GM21423 (cell line): ENCODE results near the gene ARHGEF17.

Experiments used
- ATAC-seq: cut with Tn5 transposase; IDR thresholded peaks from one replicate; pipeline ENCODE4 v1.9.1; 2021; ENCODE audit warnings: mild to moderate bottlenecking, moderate library complexity; ENCODE audit not compliant: unreplicated experiment

ARHGEF17 gene

DNA sequence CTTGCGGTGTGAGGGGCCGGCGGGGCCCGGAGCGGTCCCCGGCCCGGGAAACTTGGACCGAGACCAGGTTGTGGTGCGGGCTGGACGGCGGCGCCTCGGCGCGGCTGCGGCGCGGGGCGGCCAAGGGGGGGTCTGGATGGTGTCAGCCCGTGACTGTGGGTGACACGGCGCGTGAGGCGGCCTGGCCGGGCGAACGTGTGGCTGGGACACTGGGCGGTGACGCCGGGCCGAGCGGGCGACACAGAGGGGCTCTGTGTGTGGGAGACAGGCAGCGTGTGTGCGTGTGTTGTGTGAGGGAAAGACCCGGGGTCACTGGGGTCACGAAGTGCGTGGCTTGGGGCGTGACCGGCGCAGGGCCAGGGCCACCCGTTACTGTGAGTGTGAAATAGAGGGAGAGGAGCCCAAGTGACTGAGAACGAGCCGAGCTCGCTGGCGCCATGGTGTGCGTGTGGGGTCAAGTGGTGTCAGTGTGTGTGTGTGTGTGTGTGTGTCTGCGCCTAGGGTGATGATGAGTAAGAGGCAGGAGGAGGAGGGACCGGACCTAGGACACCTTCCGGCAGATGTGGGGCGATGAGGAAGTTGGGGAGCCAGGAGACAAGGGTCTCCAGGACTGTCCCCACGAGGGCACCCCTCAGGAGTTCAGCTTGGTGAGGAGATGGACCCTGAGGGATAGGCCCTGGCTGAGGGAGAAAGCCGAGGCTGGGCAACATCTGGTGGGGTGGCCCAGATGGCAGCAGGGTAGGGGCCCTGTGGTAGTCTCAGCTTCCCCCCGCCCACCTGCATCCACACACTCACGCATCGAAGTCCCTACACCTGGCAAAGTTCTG, 68.9 kb downstream of the ARHGEF17 start:
- peak; percentile 19 for ATAC-seq

DNA sequence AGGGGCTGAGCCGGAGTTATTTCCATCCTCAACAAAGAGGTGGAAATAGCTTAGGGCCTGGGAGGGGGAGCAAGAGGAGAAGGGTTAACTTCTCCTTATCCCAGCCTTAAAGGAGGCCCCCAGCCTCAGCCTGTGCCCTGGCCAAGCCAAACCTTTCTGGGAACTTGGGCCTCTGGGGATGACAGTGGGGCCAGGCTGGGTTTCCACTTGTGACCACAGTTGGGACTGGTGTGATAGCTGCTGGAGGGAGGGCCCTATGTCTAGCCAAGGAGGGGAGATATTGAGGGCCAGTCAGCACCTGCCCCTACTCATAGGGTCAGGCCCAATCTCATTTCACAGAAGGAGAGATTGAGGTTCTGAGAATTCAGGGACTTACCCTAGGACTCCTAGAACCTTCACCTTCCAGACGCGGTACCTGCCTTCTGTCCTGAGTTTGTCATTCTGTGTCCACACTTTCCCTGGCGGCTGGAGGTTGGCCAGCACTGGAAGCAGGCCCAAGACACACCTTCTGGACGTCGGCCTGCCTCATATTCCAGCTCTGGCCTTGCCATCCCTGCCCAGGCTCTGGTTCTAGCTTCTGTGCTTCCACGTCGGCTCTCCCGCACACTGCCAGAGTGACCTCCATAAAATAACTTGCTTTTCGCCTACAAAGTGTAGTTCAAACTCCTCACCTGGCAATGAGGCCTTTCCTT, 71.3 kb downstream of the ARHGEF17 start:
- no peak for ATAC-seq

DNA sequence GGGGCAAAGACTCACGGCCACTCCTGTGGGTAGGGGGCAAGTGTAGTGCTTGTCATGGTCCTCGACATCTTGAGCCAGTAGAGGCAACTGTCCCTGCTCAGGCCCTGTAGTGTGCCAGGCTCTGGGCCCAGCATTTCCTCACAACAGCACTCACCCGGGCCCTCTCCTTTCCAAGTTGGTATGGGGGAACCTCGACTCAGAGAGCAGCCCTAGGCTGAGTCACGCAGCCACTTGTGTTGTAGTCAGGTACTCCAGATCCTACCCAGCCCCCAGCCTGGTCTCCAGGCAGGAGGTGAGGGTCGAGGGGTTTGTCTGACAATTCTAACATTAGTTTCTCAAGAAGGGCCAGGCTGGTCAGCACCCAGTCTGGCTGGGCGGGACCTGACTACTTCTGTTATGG, 72.3 kb downstream of the ARHGEF17 start:
- no peak for ATAC-seq

DNA sequence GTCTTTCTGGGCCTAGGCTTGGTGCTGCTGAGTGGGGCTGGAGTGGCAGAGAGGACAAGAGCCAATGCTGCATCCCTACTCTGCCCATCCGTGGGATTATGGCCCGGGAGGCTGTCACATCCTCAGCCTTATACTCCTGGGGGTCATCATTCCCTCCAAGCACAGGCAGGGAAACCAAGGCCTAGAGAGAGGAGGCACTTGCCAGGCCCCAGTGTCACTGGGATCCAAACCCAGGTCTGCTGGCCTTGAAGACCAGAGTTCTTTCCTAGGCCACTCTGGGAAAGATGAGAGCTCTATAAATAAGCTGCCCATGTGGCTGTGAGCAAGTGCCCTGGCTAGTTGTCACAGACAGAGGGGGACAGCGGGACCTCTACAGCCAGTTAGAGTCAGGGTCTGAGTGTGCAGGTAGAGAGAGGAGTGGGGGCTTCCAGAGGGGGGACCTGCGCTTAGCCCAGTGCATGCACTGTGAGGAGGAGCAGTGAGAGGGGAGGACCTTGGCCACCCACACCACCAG, 72.9 kb downstream of the ARHGEF17 start:
- no peak for ATAC-seq

DNA sequence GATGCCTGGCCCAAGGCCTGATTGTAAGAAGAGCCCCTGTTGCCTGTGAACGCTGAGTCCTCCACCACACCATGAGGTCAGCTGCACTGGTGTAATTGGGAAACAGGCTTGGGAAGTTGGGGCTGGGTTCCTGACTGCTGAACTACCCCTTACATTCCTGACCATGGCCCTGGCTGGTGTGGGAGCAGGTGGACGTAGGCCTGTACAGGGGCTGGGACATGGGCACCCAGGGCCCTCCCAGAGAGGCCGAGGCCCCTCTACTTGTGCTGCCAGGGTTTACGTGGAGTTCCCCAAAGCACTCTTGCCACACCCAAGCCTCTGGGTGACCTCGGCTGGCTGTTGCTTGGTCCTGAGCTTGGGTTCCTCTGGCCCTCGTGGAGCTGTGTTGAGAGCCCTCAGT, 73.5 kb downstream of the ARHGEF17 start:
- no peak for ATAC-seq

DNA sequence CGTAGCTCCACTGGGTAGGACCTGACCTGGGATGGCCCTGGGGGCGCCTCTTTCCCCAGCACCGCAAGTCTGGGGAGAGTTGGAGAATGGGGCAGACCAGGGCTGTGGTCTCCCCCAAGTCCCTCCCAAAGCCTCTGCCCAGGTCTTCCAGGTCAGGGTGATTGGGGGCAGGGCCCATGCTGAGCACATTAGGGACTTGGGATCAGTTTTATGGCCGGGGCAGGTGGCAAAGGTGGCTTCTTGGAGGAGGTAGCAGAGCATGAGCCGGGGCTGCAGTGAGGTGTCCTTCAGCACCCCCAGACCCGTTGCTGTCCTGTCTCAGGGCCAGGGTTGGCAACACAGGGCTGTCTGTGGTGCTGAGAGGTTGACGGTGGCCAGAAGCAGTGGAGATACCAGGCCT, 74.1 kb downstream of the ARHGEF17 start:
- ATAC-seq, result no peak

DNA sequence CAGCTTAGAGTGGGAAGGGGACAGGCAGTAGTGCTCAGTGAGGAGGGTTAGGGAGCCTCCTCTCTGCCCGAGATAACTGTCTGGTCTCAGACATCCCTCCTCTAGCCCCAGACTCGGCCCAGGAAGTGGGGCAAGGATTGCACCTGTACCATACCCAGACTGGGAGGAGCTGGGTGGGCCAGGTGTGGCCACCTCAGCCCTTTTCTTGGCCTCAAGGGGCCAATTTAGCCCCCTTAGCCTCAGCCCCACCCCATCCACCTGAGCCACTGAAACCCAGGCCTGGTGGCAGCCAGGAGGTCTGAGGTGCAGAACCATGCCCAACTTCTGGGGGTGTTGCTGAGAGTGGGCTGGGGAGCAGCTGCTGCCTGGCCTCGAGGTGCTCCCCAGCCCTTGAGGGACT, 74.7 kb downstream of the ARHGEF17 start:
- no peak for ATAC-seq

DNA sequence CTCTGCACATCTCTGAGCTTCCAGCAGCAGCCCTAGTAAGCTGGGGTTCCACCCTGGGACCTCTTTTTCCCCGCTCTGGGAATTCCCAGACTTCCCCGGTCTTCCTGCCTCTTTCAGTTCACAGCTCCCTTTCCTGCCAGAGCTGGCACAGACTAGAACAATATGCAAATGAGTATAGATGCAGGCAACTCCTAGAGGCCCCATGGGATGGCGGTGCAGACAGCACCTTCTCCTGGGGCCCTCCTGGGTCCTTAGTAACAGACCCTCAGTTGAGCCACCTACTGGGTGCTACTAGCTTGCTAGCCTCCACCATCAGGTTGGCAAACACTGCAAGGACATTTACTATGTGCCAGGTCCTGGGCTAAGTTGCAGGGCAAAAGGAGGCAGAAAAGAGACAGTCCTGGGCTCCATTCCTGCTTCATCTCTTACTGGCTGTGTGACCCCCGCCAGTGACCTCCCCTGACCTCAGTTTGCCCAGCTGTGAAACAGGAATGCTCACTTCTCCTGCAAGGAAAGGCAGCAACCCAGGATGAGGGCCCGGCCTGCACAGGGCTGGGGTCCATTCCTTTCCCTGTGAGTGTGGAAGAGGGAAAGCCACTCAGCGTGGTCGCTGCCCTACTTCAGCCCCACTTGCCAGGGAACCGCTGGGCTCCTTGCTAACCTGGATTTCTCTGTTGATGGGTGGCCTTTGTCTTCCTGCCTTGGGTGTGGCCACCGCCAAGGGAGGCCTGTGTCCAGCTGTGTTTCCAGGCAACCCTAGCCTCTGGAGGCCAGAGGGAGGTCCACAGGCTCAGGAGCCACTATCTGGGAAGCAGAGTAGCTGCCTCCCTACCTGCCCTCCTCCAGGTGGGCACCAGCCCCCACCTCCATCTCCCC, 75.4 kb downstream of the ARHGEF17 start:
- ATAC-seq, result no peak

DNA sequence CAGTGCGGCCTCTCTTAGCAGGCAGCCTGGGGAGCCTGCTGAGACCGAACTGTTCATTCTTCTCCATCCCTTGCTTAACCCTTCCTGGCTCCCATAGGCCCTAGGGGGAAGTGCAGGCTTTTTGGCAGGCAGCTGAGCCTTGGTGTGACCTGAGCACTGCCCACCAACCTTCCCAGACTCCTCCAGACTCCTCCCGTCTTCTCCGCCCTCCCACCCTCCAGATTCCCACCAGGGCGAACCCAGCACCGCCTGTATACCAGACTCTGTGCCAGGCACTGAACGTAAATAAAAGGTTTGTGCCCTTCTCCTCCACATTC, 76.0 kb downstream of the ARHGEF17 start:
- ATAC-seq, result no peak

DNA sequence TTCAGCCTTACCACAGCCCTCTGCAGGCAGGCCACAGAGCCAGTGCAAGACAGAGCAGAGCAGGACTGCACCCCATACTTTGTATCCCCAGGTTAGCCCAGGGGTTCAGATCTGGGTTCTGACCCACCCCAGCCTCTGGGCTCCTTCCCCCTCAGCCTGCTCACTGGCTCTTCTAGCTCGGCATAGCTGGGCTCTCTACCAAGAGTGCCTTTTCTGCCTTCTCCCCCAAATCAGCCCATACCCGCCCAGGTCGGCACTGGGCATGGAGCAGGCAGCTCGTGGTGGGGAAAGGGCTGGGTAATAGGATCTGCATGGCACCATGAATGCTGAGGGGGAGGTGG, 76.4 kb downstream of the ARHGEF17 start:
- peak; percentile 2 for ATAC-seq

DNA sequence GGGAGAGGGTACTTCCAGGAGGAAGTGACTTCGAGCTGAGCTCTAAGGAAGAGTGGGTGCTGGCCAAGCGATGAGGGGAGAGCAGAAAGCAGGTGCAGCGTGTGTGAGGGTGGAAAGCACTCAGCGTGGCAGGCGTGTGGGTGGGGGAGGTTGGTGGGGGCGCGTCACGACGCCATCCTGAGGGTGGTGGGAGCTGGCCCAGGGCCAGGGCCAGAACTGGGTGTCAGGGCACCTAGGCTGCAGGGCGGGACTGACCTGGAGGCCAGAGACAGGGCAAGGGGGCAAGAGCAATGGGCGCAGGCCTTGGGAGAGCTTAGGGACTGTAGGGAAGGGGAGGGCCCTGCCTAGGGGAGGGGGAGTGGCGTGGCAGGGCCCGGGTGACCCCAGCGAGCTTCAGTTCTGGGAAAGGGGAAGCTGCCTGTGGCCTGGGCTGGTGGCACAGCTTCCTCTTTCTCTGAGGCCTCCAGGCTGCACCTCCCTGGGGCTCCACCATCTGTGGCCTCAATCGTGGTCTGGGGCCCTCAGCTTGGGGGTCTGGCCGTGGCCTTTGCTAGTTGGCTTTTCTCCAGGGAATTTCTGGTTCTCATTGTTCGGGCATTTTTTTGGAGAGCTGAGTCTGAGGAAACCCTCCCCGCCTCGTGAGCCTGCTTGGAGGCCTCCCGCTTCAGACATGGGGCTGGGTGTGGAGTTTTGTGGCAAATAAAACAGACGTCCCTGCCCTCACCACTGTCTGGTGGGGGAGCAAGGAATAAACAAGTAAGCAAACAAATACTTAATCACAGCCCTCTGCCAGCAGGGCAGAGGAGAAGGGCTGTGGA, 77.0 kb downstream of the ARHGEF17 start:
- peak; percentile 44 for ATAC-seq

DNA sequence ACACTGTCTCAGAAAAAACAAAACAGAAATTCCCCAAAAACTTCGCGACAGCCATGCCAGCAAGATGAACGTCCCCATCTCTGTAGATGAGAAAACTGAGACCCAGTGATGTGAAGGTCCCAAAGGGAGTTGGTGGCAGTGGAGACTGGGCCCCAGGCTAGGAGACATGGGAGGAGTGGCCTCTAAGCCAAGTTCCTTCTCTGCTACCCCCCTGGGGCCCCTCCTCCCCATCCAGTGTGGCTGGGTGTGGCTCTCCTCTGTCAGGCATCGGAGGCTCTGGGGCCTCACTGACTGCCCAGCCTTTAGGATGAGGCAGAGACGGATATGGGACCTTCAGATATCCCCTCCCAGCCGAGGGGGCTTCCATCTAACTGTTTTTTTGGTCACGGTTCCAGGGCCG, 77.9 kb downstream of the ARHGEF17 start:
- ATAC-seq, result no peak

DNA sequence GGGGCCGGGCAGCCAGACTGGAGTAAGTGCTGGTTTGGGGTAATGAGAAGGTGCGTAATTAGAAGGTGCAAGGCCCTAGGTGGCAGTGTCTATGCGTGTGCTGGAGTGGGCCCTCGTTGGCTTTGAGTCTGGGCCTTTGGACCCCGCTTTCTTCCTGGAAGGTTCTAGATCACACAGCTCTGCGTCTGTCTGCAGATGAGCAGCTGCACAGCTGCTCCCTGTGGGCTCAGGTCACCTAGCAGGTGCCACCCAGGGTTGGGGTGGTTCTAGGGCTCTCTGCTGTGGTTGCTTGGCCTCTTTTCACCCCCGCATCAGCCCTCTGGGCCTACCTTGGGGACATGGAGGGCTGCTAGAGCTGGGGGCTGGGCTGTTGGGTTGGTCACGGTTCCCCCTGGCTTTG, 78.5 kb downstream of the ARHGEF17 start:
- no peak for ATAC-seq

DNA sequence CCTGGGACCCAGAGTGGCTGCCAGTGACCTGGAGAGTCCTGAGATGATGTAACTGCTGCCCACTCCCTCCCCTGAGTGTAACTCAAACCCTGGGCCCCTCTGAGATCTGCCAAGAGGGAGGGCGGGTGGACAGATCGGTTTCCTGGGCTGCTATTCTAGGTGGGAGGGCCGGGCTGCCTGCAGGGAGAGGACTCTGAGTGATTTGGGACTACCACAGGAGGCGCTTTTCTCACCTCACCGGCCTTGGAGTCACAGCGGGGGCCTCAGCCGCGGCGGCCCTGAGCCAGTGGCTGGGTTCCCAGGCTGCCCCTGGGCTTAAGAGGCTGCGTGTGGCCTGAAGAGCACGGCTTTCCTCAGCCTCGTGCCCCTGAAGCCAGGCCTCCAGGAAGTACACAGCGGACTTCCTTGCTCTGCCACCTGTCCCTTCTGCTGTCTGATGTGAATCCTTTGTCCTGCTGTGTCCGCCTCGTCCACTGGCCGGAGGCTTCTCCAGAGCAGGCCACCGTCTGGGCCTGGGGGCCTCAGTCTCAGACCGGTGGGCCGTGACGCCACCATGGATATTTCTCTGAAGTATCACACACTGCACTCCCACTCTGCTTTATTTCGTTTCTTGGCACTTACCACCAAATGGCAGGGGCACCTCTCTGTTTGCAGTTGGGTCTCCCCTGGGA, 79.7 kb downstream of the ARHGEF17 start:
- ATAC-seq, result no peak

DNA sequence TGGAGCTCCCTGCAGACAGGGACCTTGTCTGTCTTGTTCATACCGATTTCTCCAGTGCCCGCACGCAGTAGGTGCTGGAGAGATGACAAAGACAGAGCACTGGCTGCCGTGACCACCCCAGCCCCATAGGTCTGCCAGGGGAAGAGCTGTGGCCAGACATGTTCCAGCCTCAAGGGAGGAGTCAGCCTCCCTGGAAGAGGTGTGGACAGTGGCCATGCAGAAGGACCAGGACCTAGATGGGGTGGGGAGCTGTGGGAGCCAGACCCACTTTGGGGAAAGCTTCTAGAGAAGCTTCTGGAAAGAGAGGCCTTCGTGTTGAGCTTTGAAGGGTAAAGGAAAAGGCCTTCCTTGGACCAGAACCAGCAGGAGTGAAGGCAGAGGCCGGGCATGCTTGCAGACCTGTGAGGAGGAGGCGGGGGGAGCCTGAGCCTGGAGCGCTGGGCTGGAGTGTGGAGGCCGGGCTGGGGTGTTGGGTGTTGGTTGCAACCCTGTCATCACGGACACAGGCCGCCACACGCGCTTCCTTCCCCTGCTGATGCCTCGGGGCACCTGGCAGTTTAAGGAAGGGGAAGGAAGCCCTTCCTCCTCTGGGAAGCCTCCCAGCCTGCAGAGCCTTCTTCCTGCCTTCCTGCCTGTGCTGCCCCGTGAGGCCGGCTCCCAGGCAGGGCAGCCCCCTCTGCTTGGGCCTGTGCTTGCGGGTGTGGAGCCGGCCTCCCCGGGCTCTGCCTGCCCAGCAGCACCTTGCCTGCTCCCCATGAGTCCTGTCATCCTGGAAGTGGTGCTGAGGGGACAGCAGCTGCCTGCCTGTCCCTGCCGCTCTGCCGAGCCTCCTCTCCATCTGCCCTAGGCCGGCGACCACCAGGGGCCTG, 80.4 kb downstream of the ARHGEF17 start:
- no peak for ATAC-seq

DNA sequence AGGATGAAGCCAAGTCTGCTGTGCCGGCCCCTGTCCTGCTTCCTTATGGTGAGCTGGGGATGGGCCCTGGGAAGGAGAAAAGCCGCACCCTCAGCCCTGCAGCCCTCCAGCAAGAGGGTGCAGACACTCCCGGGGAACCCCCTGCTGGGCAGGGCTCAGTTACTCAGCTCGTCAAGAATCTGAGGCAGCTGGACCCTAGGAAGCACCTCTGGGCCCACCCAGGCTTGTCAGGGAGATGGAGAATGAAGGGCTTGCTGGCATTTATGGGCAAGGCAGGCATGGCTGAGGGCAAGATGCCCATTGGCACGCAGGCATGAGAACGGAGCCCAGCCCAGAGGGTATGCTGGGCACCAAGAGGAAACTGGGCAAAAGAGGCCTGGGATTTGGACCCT, 81.1 kb downstream of the ARHGEF17 start:
- no peak for ATAC-seq

DNA sequence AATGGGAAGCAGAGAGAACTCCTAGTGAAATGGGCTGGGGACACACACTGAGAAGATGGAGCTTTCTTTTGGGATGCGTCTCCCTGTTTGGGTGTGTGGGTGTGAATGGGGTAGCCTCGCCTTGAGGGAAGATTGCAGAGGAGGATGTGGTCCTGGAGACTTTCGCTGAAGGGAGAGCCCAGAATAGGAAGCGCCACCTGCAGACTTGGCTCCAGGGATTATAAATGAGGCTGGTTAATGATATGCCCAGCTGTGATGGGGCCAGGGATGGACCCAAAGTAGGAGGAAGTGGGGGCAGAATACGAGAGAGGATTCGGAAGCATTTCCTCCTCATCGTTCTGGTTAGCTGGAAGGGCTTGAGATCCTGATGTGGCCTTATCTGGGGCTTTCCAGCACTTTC, 81.8 kb downstream of the ARHGEF17 start:
- ATAC-seq, result no peak

DNA sequence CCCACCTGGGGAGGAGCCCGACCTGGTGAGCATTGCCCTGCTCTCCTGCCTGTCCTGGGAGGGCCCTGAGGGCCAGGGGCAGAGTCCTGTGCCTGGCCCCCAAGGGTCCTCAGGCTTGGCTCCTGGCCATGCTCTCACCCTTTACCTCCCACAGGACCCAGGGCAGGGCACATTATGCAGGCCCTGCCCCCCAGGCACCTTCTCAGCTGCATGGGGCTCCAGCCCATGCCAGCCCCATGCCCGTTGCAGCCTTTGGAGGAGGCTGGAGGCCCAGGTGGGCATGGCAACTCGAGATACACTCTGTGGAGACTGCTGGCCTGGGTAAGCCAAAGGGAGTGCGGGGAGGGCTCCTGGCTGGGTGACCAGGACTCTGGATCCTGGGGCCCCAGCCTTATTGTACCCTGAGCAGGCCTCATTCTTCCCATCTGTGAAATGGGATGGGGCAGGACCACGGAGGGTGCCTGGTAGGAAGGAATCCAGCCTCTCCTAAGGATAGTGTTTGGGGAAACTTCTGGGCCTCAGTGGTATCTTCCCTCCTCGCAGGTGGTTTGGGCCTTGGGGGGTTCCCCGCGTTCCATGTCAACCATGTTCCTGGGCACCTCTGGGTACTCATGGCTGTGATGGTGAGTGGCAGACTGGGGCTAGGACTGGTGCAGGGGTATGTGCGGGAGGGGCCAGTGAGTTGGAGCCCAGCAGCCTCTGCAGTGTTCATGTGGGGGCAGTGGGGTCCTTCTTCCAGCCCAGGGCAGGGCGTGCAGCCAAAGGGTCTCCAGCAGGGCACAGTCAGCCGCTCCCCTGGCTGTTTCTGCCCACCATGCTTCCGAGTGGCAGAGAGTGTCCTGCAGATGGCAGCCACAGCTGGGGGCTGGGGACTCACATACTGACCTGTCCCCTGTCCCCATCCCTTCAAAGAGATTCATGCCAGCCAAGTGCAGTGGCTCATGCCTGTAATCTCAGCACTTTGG, 82.8 kb downstream of the ARHGEF17 start:
- no peak for ATAC-seq
